ENCODE data around the gene GNB5. TPM values are rescaled to one million over a fixed set of nuclear protein-coding genes. Genes with fewer than 3 reads are reported as not detected.

GNB5 gene
- total RNA-seq, 1 donor from 2014 or later: 25.6 TPM

GRCh38 chr15:52114261-52115055 lies 76.7 kb downstream of the GNB5 start:
- Histone ChIP-seq H3K79me2 (ENCODE audit: insufficient read depth, low read length) (no peaks in the 10 kb centered on the region), H4K20me1 (ENCODE audit: insufficient read depth, low read length) (no peaks in the 10 kb centered on the region)
- TF ChIP-seq EZH2 (IDR thresholded peaks at IDR 0.05; ENCODE audit: insufficient read depth, low read length) (no peak), CTCF (IDR thresholded peaks at IDR 0.05; ENCODE audit: insufficient read depth, low read depth, low read length) (no peak)

GRCh38 chr15:52113708-52114107 lies 77.5 kb downstream of the GNB5 start:
- no peak for TF ChIP-seq EZH2 (IDR thresholded peaks at IDR 0.05; ENCODE audit: insufficient read depth, low read length)
- no peak for TF ChIP-seq CTCF (IDR thresholded peaks at IDR 0.05; ENCODE audit: insufficient read depth, low read depth, low read length)
- H3K4me2 ChIP-seq (ENCODE audit: low read length): no peak overlapping the region
- peaks cover 21% of the 10 kb centered on the region for H3K27me3 ChIP-seq (ENCODE audit: insufficient read depth, low read length)
- Mint-ChIP-seq H3K4me3 (ENCODE audit: unreplicated experiment) (no peak overlapping the region), H3K36me3 (ENCODE audit: low read depth, unreplicated experiment) (no peaks in the 10 kb centered on the region), H3K9me3 (ENCODE audit: unreplicated experiment) (no peaks in the 10 kb centered on the region), H3K4me1 (ENCODE audit: low read depth, unreplicated experiment) (peaks cover 9% of the 10 kb centered on the region), H3K27ac (ENCODE audit: unreplicated experiment) (no peak overlapping the region), H3K27me3 (ENCODE audit: low read depth, unreplicated experiment) (peaks cover 26% of the 10 kb centered on the region)
- no peak for DNase-seq (ENCODE audit: low read depth)
- no peak overlapping the region for H2AFZ ChIP-seq (ENCODE audit: low read depth, low read length)
- no peak for FAIRE-seq
- H3K36me3 ChIP-seq (ENCODE audit: insufficient read depth, low read length): no peaks in the 10 kb centered on the region
- no peaks in the 10 kb centered on the region for H4K20me1 ChIP-seq (ENCODE audit: insufficient read depth, low read length)
- no peak overlapping the region for H3K9ac ChIP-seq (ENCODE audit: low read length)
- no peaks in the 10 kb centered on the region for H3K79me2 ChIP-seq (ENCODE audit: insufficient read depth, low read length)
- H3K27ac ChIP-seq (ENCODE audit: low read depth, low read length): no peak overlapping the region
- H3K4me1 ChIP-seq (ENCODE audit: insufficient read depth, low read length): peaks cover 7% of the 10 kb centered on the region
- no peak overlapping the region for H3K4me3 ChIP-seq (ENCODE audit: insufficient read depth, low read depth, low read length)
- no peaks in the 10 kb centered on the region for H3K9me3 ChIP-seq (ENCODE audit: insufficient read depth, low read depth, low read length)

More at GRCh38 chr15:52114261-52115055, 76.7 kb downstream of the GNB5 start:
- H3K9ac ChIP-seq (ENCODE audit: low read length): no peak overlapping the region
- no peak overlapping the region for H3K27ac ChIP-seq (ENCODE audit: low read depth, low read length)
- peaks cover 20% of the 10 kb centered on the region for H3K27me3 ChIP-seq (ENCODE audit: insufficient read depth, low read length)
- H3K27me3 Mint-ChIP-seq (ENCODE audit: low read depth, unreplicated experiment): peaks cover 26% of the 10 kb centered on the region
- no peak overlapping the region for H3K27ac Mint-ChIP-seq (ENCODE audit: unreplicated experiment)
- no peak overlapping the region for H3K4me2 ChIP-seq (ENCODE audit: low read length)
- H3K4me3 Mint-ChIP-seq (ENCODE audit: unreplicated experiment): no peak overlapping the region
- H3K9me3 ChIP-seq (ENCODE audit: insufficient read depth, low read depth, low read length): no peaks in the 10 kb centered on the region
- no peaks in the 10 kb centered on the region for H3K36me3 Mint-ChIP-seq (ENCODE audit: low read depth, unreplicated experiment)
- no peak overlapping the region for H3K4me3 ChIP-seq (ENCODE audit: insufficient read depth, low read depth, low read length)
- H3K4me1 Mint-ChIP-seq (ENCODE audit: low read depth, unreplicated experiment): peaks cover 9% of the 10 kb centered on the region
- H3K36me3 ChIP-seq (ENCODE audit: insufficient read depth, low read length): no peaks in the 10 kb centered on the region
- no peaks in the 10 kb centered on the region for H3K9me3 Mint-ChIP-seq (ENCODE audit: unreplicated experiment)
- H2AFZ ChIP-seq (ENCODE audit: low read depth, low read length): no peak overlapping the region
- FAIRE-seq (no peak), DNase-seq (ENCODE audit: low read depth) (no peak)
- H3K4me1 ChIP-seq (ENCODE audit: insufficient read depth, low read length): peaks cover 7% of the 10 kb centered on the region

GRCh38 chr15:52113235-52113634 lies 78.0 kb downstream of the GNB5 start:
- Mint-ChIP-seq H3K9me3 (ENCODE audit: unreplicated experiment) (no peaks in the 10 kb centered on the region), H3K27ac (ENCODE audit: unreplicated experiment) (no peak overlapping the region), H3K4me1 (ENCODE audit: low read depth, unreplicated experiment) (peaks cover 9% of the 10 kb centered on the region), H3K36me3 (ENCODE audit: low read depth, unreplicated experiment) (no peaks in the 10 kb centered on the region), H3K27me3 (ENCODE audit: low read depth, unreplicated experiment) (peaks cover 26% of the 10 kb centered on the region), H3K4me3 (ENCODE audit: unreplicated experiment) (no peak overlapping the region)
- H3K4me1 ChIP-seq (ENCODE audit: insufficient read depth, low read length): peaks cover 7% of the 10 kb centered on the region
- FAIRE-seq (no peak), DNase-seq (ENCODE audit: low read depth) (no peak)
- no peaks in the 10 kb centered on the region for H3K79me2 ChIP-seq (ENCODE audit: insufficient read depth, low read length)
- peaks cover 21% of the 10 kb centered on the region for H3K27me3 ChIP-seq (ENCODE audit: insufficient read depth, low read length)
- H3K36me3 ChIP-seq (ENCODE audit: insufficient read depth, low read length): no peaks in the 10 kb centered on the region
- H3K4me3 ChIP-seq (ENCODE audit: insufficient read depth, low read depth, low read length): no peak overlapping the region
- TF ChIP-seq CTCF (IDR thresholded peaks at IDR 0.05; ENCODE audit: insufficient read depth, low read depth, low read length) (no peak), EZH2 (IDR thresholded peaks at IDR 0.05; ENCODE audit: insufficient read depth, low read length) (no peak)
- no peak overlapping the region for H3K27ac ChIP-seq (ENCODE audit: low read depth, low read length)
- H2AFZ ChIP-seq (ENCODE audit: low read depth, low read length): no peak overlapping the region
- H3K4me2 ChIP-seq (ENCODE audit: low read length): no peak overlapping the region
- no peaks in the 10 kb centered on the region for H4K20me1 ChIP-seq (ENCODE audit: insufficient read depth, low read length)
- H3K9me3 ChIP-seq (ENCODE audit: insufficient read depth, low read depth, low read length): no peaks in the 10 kb centered on the region
- no peak overlapping the region for H3K9ac ChIP-seq (ENCODE audit: low read length)
